ENCODE data around the gene MYO1D.

The MYO1D gene

GRCh38 chr17:32689348-32689747 lies 187.6 kb downstream of the MYO1D start:
- TF ChIP-seq CTCF (IDR thresholded peaks at IDR 0.05), result no peak

- no peak for TF ChIP-seq CTCF (IDR thresholded peaks at IDR 0.05)
Observed at GRCh38 chr17:32688221-32688620, 188.7 kb downstream of the MYO1D start.

- TF ChIP-seq CTCF (IDR thresholded peaks at IDR 0.05), result no peak
Observed at GRCh38 chr17:32684087-32684958, 192.6 kb downstream of the MYO1D start.

GRCh38 chr17:32673964-32674363 lies 203.0 kb downstream of the MYO1D start:
- TF ChIP-seq CTCF (IDR thresholded peaks at IDR 0.05), result no peak

GRCh38 chr17:32672711-32673110 lies 204.2 kb downstream of the MYO1D start:
- no peak for TF ChIP-seq CTCF (IDR thresholded peaks at IDR 0.05)

- TF ChIP-seq CTCF (IDR thresholded peaks at IDR 0.05), result no peak
Observed at GRCh38 chr17:32671896-32672295, 205.0 kb downstream of the MYO1D start.

- TF ChIP-seq CTCF (IDR thresholded peaks at IDR 0.05), result no peak
Observed at GRCh38 chr17:32664936-32665583, 211.9 kb downstream of the MYO1D start.
